Body of pancreas (tissue), 4 donors: ENCODE measurements around the gene SYNPO.

Experiments used
- POLR2A ChIP-seq, 3 donors: fragments of 450-650 bp; IDR thresholded peaks; one replicate each; pipeline ENCODE4 v1.6.1; 2016; ENCODE audit warnings: antibody characterized with exemption in 3 of 3, mild to moderate bottlenecking in 2 of 3
- TF ChIP-seq, protein P1 (sequence below), 7 experiments: fragments of 450-650 bp in 4 of 7; fragments of 200-600 bp in 3 of 7; sonication (generic) in 3 of 7; IDR thresholded peaks; one replicate each; pipeline ENCODE4 v1.5.1; 2016 to 2019; ENCODE audit warnings: antibody characterized with exemption in 7 of 7

DNA sequence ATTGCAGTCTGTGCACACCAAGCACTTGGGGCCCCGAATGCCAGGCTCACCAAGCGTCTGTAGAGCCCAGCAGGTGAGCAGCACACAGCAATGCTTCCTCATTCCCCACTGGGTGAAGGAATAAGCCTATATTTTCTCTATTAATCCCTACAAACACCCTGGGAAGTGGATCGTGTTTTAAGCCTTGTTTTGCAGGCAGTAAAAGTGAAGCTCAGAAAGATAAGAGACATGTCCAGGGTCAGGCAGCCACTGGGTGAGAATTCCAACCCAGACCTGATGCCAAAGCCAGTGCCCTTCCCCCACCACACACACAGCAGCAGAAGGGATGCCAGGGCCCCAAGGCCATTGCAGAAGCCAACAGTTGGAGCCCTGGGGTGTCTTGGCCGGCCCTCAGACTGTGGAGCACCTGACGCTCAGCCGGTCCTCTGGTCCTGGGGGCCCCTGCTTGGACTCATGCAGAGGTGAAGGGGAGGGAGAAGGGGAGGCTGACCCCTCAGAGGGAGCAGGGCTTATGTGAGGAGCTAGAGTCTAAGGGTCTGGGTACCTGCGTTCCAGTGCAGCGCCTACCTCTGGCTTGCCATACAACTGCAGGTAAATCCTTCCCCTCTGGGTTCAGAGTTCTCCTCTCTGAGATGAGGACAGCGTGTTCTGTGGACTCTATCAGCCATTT is 26.3 kb upstream of the SYNPO start:
- TF ChIP-seq, protein P1, sequence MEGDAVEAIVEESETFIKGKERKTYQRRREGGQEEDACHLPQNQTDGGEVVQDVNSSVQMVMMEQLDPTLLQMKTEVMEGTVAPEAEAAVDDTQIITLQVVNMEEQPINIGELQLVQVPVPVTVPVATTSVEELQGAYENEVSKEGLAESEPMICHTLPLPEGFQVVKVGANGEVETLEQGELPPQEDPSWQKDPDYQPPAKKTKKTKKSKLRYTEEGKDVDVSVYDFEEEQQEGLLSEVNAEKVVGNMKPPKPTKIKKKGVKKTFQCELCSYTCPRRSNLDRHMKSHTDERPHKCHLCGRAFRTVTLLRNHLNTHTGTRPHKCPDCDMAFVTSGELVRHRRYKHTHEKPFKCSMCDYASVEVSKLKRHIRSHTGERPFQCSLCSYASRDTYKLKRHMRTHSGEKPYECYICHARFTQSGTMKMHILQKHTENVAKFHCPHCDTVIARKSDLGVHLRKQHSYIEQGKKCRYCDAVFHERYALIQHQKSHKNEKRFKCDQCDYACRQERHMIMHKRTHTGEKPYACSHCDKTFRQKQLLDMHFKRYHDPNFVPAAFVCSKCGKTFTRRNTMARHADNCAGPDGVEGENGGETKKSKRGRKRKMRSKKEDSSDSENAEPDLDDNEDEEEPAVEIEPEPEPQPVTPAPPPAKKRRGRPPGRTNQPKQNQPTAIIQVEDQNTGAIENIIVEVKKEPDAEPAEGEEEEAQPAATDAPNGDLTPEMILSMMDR (IDR thresholded peaks at IDR 0.05): peak in 6 of 7 experiments; percentile 18 to 56 (median 34)
- peak in 1 of 3 donors; percentile 30 for TF ChIP-seq POLR2A (IDR thresholded peaks at IDR 0.05)
